AG04449 (cell line): ENCODE data around the gene LRFN5.

Experiments
- CTCF ChIA-PET: fragments of 350-600 bp; formaldehyde crosslinking; extraction: SDS; loops from one replicate; lab custom pipeline; 2021; ENCODE audit warnings: antibody characterized with exemption; lab: Yijun Ruan, JAX
- POLR2A ChIA-PET: fragments of 400-600, 350-600 bp; formaldehyde crosslinking; extraction: SDS; loops from one replicate; lab custom pipeline; 2020; ENCODE audit warnings: antibody characterized with exemption, inconsistent platforms; lab: Yijun Ruan, JAX
- DNase-seq: peaks from one replicate; pipeline ENCODE4 v3.0.0-alpha.2; 2010; ENCODE audit warnings: low read depth, low spot score
- H3K4me3 ChIP-seq: 2 replicates; pipeline ENCODE4 v1.5.1; 2011; ENCODE audit warnings: low read depth, mild to moderate bottlenecking, control low read depth, low read length
- TF ChIP-seq, protein P1 (sequence below): IDR thresholded peaks from one replicate; pipeline ENCODE4 v1.5.1; 2011; ENCODE audit warnings: mild to moderate bottlenecking, moderate library complexity, low read length, control low read depth, inconsistent platforms; ENCODE audit not compliant: insufficient read depth; ENCODE audit errors: missing control alignments

Gene LRFN5

DNA sequence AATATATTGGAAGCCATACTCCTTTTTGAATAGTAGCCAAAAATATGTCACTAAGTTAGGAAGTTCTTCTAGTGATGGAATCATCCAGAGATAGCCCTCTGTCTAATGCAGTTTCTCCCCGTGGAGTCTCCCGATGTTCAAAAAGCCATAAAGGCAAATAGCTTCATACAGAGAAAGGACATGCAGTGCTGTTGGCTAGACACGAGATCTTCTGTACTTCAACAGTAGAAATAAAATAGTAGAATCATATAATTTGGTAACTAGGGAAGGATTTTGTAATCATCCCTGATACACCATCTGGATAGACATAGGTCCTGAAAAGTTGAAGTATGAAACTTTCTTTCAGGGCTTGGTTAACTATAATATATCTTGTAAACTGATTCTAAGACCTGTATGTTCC, 27.6 kb downstream of the LRFN5 start:
- no peak for DNase-seq
- TF ChIP-seq, protein P1, sequence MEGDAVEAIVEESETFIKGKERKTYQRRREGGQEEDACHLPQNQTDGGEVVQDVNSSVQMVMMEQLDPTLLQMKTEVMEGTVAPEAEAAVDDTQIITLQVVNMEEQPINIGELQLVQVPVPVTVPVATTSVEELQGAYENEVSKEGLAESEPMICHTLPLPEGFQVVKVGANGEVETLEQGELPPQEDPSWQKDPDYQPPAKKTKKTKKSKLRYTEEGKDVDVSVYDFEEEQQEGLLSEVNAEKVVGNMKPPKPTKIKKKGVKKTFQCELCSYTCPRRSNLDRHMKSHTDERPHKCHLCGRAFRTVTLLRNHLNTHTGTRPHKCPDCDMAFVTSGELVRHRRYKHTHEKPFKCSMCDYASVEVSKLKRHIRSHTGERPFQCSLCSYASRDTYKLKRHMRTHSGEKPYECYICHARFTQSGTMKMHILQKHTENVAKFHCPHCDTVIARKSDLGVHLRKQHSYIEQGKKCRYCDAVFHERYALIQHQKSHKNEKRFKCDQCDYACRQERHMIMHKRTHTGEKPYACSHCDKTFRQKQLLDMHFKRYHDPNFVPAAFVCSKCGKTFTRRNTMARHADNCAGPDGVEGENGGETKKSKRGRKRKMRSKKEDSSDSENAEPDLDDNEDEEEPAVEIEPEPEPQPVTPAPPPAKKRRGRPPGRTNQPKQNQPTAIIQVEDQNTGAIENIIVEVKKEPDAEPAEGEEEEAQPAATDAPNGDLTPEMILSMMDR: no peak
- H3K4me3 ChIP-seq: no peak overlapping the region
- CTCF ChIA-PET: no interaction called here
- POLR2A ChIA-PET: no interaction called here

DNA sequence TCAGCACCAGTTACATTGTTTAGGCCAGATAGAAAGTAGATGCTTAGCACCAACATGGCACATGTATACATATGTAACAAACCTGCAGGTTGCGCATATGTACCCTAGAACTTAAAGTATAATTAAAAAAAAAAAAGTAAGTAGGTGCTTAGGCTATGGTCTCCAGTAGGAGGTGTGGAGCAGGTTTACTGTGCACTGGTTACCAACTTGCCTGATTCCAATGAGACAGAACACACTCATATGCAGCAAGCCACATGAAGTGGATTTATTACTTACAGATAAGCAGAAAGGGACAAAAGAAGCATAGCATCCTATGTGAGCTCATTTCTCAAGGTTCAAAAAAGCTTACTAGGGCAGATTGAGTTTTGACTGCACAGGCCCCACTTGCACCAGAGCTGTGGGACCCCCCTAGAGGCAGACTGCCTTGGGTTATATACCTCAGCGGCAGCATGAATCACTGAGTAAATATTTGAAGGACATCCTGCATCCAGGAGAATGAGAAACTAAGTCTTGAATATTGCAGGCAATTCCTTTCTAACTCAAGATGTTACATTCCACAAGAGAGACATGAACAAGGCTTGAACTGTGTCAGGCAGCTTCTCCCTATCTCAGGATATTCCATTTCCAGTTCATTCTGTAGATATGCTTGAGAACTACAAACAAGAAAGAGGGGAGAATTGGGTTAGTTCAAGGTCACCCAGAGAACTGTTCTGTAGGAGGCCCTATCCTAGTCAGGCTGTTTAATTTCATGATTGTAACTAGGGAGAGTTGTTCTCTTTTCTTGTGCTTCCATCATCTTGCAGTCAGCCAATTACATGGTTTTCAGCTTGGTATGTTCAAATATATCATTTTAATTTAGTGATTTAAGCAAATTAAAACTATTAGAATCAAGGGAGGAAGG, 30.1 kb downstream of the LRFN5 start:
- H3K4me3 ChIP-seq: no peak overlapping the region
- no peak for DNase-seq
- CTCF ChIA-PET: no interaction called here
- TF ChIP-seq, protein P1: no peak
- POLR2A ChIA-PET: no interaction called here

DNA sequence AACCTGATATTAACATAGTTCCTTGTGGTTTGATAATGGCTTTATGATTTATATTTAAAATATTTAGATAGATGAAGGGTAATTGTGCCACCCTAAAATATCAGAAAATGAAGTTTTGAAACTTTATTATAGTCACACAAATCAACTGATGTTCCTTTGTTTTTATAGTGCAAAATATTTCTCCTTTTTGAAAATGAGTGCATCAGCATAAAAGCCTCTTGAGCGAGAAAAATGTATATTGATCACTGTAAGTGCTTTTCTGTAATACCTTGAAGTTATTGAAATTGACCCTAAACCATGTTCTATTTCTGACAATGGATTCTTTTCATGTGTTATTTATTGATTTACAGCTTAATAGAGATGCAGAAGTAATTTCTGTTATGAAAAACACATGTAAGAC, 35.0 kb downstream of the LRFN5 start:
- no peak overlapping the region for H3K4me3 ChIP-seq
- TF ChIP-seq, protein P1: no peak
- ChIA-PET POLR2A (no interaction called here), CTCF (no interaction called here)
- DNase-seq: no peak

DNA sequence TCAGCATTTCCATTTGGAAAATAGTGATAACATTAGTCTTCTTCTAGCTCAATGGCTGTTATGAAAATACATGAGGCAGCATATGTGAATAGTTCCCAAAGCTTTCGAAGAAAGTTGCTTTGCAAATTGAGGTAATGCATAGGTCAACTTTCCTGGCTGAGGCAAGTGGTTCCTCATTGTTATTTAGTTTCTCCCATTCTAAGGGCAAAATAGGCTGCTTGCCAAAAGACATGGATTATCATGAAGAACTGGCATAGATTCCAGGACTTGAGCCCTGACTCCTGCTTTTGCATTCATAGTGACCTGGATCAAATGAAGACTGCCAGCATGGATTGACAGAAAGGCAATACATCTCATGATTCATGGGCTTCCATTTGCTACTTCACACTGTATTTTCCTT, 35.7 kb downstream of the LRFN5 start:
- H3K4me3 ChIP-seq: no peak overlapping the region
- TF ChIP-seq, protein P1: no peak
- no peak for DNase-seq
- POLR2A ChIA-PET: no interaction called here
- CTCF ChIA-PET: no interaction called here

DNA sequence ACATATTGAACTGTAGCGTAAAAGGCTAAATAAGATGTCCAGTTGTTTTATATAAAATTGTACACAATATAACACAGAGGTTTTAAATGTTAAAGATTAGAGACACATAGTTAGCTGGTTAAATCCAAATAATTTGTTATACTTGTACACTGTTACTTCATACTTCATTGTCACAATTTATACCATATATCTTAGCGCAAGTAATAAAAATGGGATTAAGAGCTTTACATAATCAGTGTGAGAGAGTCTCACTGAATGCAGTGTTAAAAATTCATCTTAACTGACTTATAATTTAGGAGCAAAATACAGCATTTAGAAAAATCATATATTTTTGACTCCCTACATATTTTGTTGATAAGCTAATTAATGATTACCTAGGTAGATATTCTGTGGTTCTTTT, 36.1 kb downstream of the LRFN5 start:
- no peak for DNase-seq
- CTCF ChIA-PET: no interaction called here
- H3K4me3 ChIP-seq: no peak overlapping the region
- TF ChIP-seq, protein P1: no peak
- POLR2A ChIA-PET: no interaction called here

DNA sequence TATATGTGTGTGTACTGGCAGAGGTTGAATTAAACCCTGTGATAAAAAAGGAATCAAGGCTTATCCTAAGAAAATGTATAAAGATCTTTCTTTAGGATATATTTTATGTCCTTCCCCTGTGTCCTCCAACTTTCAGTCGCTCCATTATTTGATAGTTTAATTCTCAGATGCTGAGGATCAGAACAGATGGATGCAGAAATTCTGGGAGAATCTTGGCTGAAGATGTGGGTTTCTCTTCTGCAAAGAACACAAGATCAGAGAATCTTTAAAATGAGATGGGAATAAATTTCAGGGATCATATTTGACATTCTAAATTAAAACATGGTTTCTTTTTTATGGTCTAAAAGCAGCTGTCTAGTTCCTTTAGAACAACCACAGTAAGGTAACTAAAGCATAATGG, 37.9 kb downstream of the LRFN5 start:
- TF ChIP-seq, protein P1: no peak
- ChIA-PET CTCF (no interaction called here), POLR2A (no interaction called here)
- DNase-seq: no peak
- H3K4me3 ChIP-seq: no peak overlapping the region
